Body of pancreas (tissue), 4 donors: Measurements from ENCODE around the gene CACNA1S. TPM values are rescaled to one million over a fixed set of nuclear protein-coding genes. Genes with fewer than 3 reads are reported as not detected.

Source experiments
- ATAC-seq: fragments of 150-250 bp; one replicate; pipeline ENCODE4 v1.9.1; 2016
- DNase-seq, 4 donors: peaks; one replicate each; pipeline ENCODE4 v3.0.0-alpha.2; 2019
- H3K27ac ChIP-seq, 4 donors: fragments of 200-600 bp; sonication (generic); 1 replicate in 3 of 4; 2 replicates in 1 of 4; pipeline versions ENCODE4 v1.5.1 to v1.6.1; 2016 to 2019; ENCODE audit warnings: mild to moderate bottlenecking in 1 of 4, mixed read lengths in 1 of 4, moderate library complexity in 1 of 4
- H3K27me3 ChIP-seq, 2 donors: fragments of 200-600 bp; sonication (generic); one replicate each; pipeline ENCODE4 v1.6.0; 2016; ENCODE audit warnings: mild to moderate bottlenecking in 1 of 2
- H3K36me3 ChIP-seq, 2 donors: fragments of 200-600 bp; sonication (generic); replicated peaks in 1 of 2; 2 replicates each; pipeline ENCODE4 v1.5.1; 2016; ENCODE audit warnings: low read depth in 2 of 2; ENCODE audit not compliant: insufficient read depth in 1 of 2
- H3K4me1 ChIP-seq: fragments of 200-600 bp; sonication (generic); one replicate; pipeline ENCODE4 v1.6.0; 2016
- H3K4me3 ChIP-seq, 2 donors: fragments of 200-600 bp; sonication (generic); 1 replicate in 1 of 2; 2 replicates in 1 of 2; pipeline ENCODE4 v1.5.1; 2016 to 2019
- H3K9me3 ChIP-seq, 3 donors: fragments of 200-600 bp; sonication (generic); 1 replicate in 2 of 3; 2 replicates in 1 of 3; pipeline ENCODE4 v1.5.1; 2016
- CTCF ChIP-seq, 7 experiments: fragments of 450-650 bp in 4 of 7; fragments of 200-600 bp in 3 of 7; sonication (generic) in 3 of 7; IDR thresholded peaks; one replicate each; pipeline ENCODE4 v1.5.1; 2016 to 2019; ENCODE audit warnings: antibody characterized with exemption in 7 of 7
- POLR2A ChIP-seq, 3 donors: fragments of 450-650 bp; IDR thresholded peaks; one replicate each; pipeline ENCODE4 v1.6.1; 2016; ENCODE audit warnings: antibody characterized with exemption in 3 of 3, mild to moderate bottlenecking in 2 of 3
- WGBS, 2 donors: methylation state at CpG; one replicate each; pipeline ENCODE4 v1.1.5; 2017; 5-methylcytosine and 5-hydroxymethylcytosine counted together
- intact Hi-C: fragments of 100-400 bp; cut with DNase I; formaldehyde crosslinking; loops from one replicate; pipeline ENCODE4 v1.15.1; 2023
- total RNA-seq, 2 donors: library from RNA; depleted of rRNA; stranded (reverse); fragments of >200 nt; gene quantifications; one replicate each; pipeline ENCODE4 v1.1.0, GENCODE V29; 2016

The CACNA1S gene
- total RNA-seq, 2 donors from 2014 or later, result under 0.01 TPM; not detected in 1

GRCh38 chr1:201140941-201141260 is 28.7 kb upstream of the CACNA1S start:
- H3K4me3 ChIP-seq, result no peak overlapping the region
- no peaks in the 10 kb centered on the region for H3K27me3 ChIP-seq
- H3K4me1 ChIP-seq, result peaks cover 22% of the 10 kb centered on the region
- H3K9me3 ChIP-seq, result no peaks in the 10 kb centered on the region
- DNase-seq, result no peak
- no peak overlapping the region for H3K27ac ChIP-seq
- intact Hi-C loops, result no loop called here
- WGBS, 2 donors, result 83 to 91% methylated on average over 8 of the region's 8 CpGs
- TF ChIP-seq POLR2A (IDR thresholded peaks at IDR 0.05), result no peak
- TF ChIP-seq CTCF (IDR thresholded peaks at IDR 0.05), result no peak
- ATAC-seq, result no peak
- peaks cover 0 to 23% of the 10 kb centered on the region in 2 donors for H3K36me3 ChIP-seq

- H3K4me1 ChIP-seq, result peaks cover 22% of the 10 kb centered on the region
- DNase-seq (no peak), ATAC-seq (no peak)
- TF ChIP-seq CTCF (IDR thresholded peaks at IDR 0.05) (no peak), POLR2A (IDR thresholded peaks at IDR 0.05) (no peak)
- no peak overlapping the region for H3K27ac ChIP-seq
- H3K27me3 ChIP-seq, result no peaks in the 10 kb centered on the region
- no peak overlapping the region for H3K4me3 ChIP-seq
- intact Hi-C loops, result no loop called here
- H3K9me3 ChIP-seq, result no peaks in the 10 kb centered on the region
- H3K36me3 ChIP-seq, result peaks cover 0 to 21% of the 10 kb centered on the region in 2 donors
- 71 to 87% methylated on average over 8 to 10 of the region's 10 CpGs for WGBS, 2 donors
Measured at GRCh38 chr1:201140235-201140940, 28.2 kb upstream of the CACNA1S start.

- Histone ChIP-seq H3K27ac (no peak overlapping the region), H3K36me3 (peaks cover 0 to 15% of the 10 kb centered on the region in 2 donors), H3K27me3 (no peaks in the 10 kb centered on the region), H3K9me3 (no peaks in the 10 kb centered on the region), H3K4me3 (no peak overlapping the region), H3K4me1 (peaks cover 25% of the 10 kb centered on the region)
- ATAC-seq (no peak), DNase-seq (no peak)
- 88 to 98% methylated on average over 8 to 9 of the region's 9 CpGs for WGBS, 2 donors
- intact Hi-C loops, result loop anchor here (5.0 kb wide), 1 partner anchor 103 kb away; no protein-coding TSS in a partner anchor
- TF ChIP-seq POLR2A (IDR thresholded peaks at IDR 0.05) (no peak), CTCF (IDR thresholded peaks at IDR 0.05) (no peak)
Measured at GRCh38 chr1:201139756-201140155, 27.5 kb upstream of the CACNA1S start.

- Histone ChIP-seq H3K27ac (peak overlapping the region in 1 of 4 donors; percentile 33), H3K4me3 (no peak overlapping the region), H3K36me3 (peaks cover 0 to 13% of the 10 kb centered on the region in 2 donors), H3K4me1 (peaks cover 29% of the 10 kb centered on the region), H3K9me3 (no peaks in the 10 kb centered on the region), H3K27me3 (no peaks in the 10 kb centered on the region)
- ATAC-seq, result no peak
- TF ChIP-seq CTCF (IDR thresholded peaks at IDR 0.05), result no peak
- no peak for TF ChIP-seq POLR2A (IDR thresholded peaks at IDR 0.05)
- DNase-seq, result no peak
- intact Hi-C loops, result loop anchor here (5.0 kb wide), 1 partner anchor 103 kb away; no protein-coding TSS in a partner anchor
- WGBS, 2 donors, result 97 to 99% methylated on average over 5 of the region's 5 CpGs
Measured at GRCh38 chr1:201139306-201139705, 27.1 kb upstream of the CACNA1S start.
